ENCODE data around the gene TSKS. TPM values are rescaled to one million over a fixed set of nuclear protein-coding genes. Genes with fewer than 3 reads are reported as not detected.

The TSKS gene
- total RNA-seq, 2 experiments from 2014 or later = 1.1 to 1.5 TPM

Small RNAs within 50 kb of the gene (microRNA-seq; reads per million reads assigned to microRNA genes)
- not detected for gene MIR6799

Other genes with a start within 250 kb of the TSKS start
- gene RCN3, start 235.3 kb downstream of the TSKS start, total RNA-seq = 1 to 10 TPM; 1.9 to 2.8 TPM
- gene NOSIP, start 182.8 kb downstream of the TSKS start, total RNA-seq = 100 to 1,000 TPM; 147 to 159 TPM
- gene PRRG2, start 182.0 kb downstream of the TSKS start, total RNA-seq = 1 to 10 TPM; 1.5 to 1.9 TPM
- 10 to 100 TPM; 39.4 to 39.9 TPM for gene PRR12, start 172.1 kb downstream of the TSKS start, total RNA-seq
- gene RRAS, start 123.2 kb downstream of the TSKS start, total RNA-seq = 1 to 10 TPM; 8.1 to 8.4 TPM
- 10 to 100 TPM; 61.0 to 64.1 TPM for gene SCAF1, start 121.1 kb downstream of the TSKS start, total RNA-seq
- 100 to 1,000 TPM; 133 to 137 TPM for gene IRF3, start 97.4 kb downstream of the TSKS start, total RNA-seq
- 10 to 100 TPM; 84.7 to 87.7 TPM for gene BCL2L12, start 97.4 kb downstream of the TSKS start, total RNA-seq
- 100 to 1,000 TPM; 160 to 169 TPM for gene PRMT1, start 86.0 kb downstream of the TSKS start, total RNA-seq
- gene ADM5, start 73.7 kb downstream of the TSKS start, total RNA-seq = 1 to 10 TPM; 4.4 to 4.5 TPM
- under 1 TPM; 0.52 to 0.82 TPM for gene CPT1C, start 72.2 kb downstream of the TSKS start, total RNA-seq
- 10 to 100 TPM; 88.1 to 96.4 TPM for gene AP2A1, start 3.7 kb upstream of the TSKS start, total RNA-seq
- gene FUZ, start 50.0 kb upstream of the TSKS start, total RNA-seq = 10 to 100 TPM; 23.1 to 24.2 TPM
- gene MED25, start 55.0 kb upstream of the TSKS start, total RNA-seq = 10 to 100 TPM; 59.9 to 62.2 TPM
- gene PTOV1, start 87.9 kb upstream of the TSKS start, total RNA-seq = 10 to 100 TPM; 78.8 to 94.3 TPM
- 100 to 1,000 TPM; 113 to 120 TPM for gene PNKP, start 104.3 kb upstream of the TSKS start, total RNA-seq
- gene AKT1S1, start 114.0 kb upstream of the TSKS start, total RNA-seq = 10 to 100 TPM; 15.6 to 16.4 TPM
- gene TBC1D17, start 114.4 kb upstream of the TSKS start, total RNA-seq = 10 to 100 TPM; 28.6 to 30.8 TPM
- gene IL4I1, start 133.6 kb upstream of the TSKS start, total RNA-seq = 1 to 10 TPM; 1.2 to 1.6 TPM
- 1 to 10 TPM; 7.1 to 9.3 TPM for gene ATF5, start 165.9 kb upstream of the TSKS start, total RNA-seq
- gene NUP62, start 166.2 kb upstream of the TSKS start, total RNA-seq = 100 to 1,000 TPM; 116 to 122 TPM
- not detected for gene SIGLEC11, start 197.9 kb upstream of the TSKS start, total RNA-seq